ENCODE measurements around the gene NFASC. TPM values are rescaled to one million over a fixed set of nuclear protein-coding genes. Genes with fewer than 3 reads are reported as not detected.

Gene NFASC
- total RNA-seq, 2 donors from 2014 or later, result 27.7 to 45.9 TPM

DNA sequence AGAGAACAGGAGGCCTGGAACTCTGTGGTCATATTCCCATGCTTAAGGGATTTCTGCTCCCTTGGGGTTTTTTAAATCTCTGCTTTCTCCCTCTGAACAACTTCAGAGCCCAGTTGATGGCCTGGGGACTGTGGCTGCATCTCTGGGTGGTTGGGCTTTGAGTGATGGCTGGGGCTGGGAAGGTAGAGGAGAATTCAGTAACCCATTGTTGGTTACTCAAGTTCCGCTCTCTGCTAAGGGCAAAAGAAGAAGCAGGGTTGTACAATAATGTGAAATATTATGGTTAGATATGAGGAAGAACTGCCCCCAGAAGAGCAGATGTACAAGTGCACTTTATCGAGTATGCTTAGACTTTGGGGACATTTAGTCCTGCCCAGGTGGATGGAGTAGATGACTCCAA, 100.3 kb downstream of the NFASC start:
- Histone ChIP-seq H3K27me3 (ENCODE audit: control insufficient read depth, insufficient read depth, low read length, poor library complexity, severe bottlenecking) (no peaks in the 10 kb centered on the region), H3K36me3 (ENCODE audit: control insufficient read depth, insufficient read depth, low read length) (peaks cover 91% of the 10 kb centered on the region), H3K4me3 (ENCODE audit: low read length) (no peak overlapping the region), H3K4me1 (ENCODE audit: control insufficient read depth, insufficient read depth, low read length) (no peaks in the 10 kb centered on the region), H3K9ac (ENCODE audit: extremely low read depth, low read length, poor library complexity, severe bottlenecking) (no peak overlapping the region), H3K27ac (ENCODE audit: low read depth, low read length) (no peak overlapping the region), H3K9me3 (ENCODE audit: control insufficient read depth, low read length) (no peaks in the 10 kb centered on the region)
- H3K9me3 Mint-ChIP-seq, result no peaks in the 10 kb centered on the region
- no peaks in the 10 kb centered on the region for H3K4me1 Mint-ChIP-seq
- WGBS, 2 experiments (ENCODE audit: insufficient coverage in 1 of 2, insufficient read length in 1 of 2), result 91 to 97% methylated on average over 2 of the region's 2 CpGs
- H3K27ac Mint-ChIP-seq, result no peak overlapping the region
- no peak overlapping the region for H3K4me3 Mint-ChIP-seq
- H3K27me3 Mint-ChIP-seq (ENCODE audit: insufficient read depth), result no peaks in the 10 kb centered on the region
- TF ChIP-seq, protein P1, sequence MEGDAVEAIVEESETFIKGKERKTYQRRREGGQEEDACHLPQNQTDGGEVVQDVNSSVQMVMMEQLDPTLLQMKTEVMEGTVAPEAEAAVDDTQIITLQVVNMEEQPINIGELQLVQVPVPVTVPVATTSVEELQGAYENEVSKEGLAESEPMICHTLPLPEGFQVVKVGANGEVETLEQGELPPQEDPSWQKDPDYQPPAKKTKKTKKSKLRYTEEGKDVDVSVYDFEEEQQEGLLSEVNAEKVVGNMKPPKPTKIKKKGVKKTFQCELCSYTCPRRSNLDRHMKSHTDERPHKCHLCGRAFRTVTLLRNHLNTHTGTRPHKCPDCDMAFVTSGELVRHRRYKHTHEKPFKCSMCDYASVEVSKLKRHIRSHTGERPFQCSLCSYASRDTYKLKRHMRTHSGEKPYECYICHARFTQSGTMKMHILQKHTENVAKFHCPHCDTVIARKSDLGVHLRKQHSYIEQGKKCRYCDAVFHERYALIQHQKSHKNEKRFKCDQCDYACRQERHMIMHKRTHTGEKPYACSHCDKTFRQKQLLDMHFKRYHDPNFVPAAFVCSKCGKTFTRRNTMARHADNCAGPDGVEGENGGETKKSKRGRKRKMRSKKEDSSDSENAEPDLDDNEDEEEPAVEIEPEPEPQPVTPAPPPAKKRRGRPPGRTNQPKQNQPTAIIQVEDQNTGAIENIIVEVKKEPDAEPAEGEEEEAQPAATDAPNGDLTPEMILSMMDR (conservative IDR thresholded peaks at IDR 0.05), result no peak
- peaks cover 35% of the 10 kb centered on the region for H3K36me3 Mint-ChIP-seq (ENCODE audit: low read depth)
- no peak for DNase-seq

GRCh38 chr1:204971517-204972336, 101.1 kb downstream of the NFASC start:
- no peak overlapping the region for H3K9ac ChIP-seq (ENCODE audit: extremely low read depth, low read length, poor library complexity, severe bottlenecking)
- H3K27ac Mint-ChIP-seq, result no peak overlapping the region
- no peak for DNase-seq
- H3K27me3 ChIP-seq (ENCODE audit: control insufficient read depth, insufficient read depth, low read length, poor library complexity, severe bottlenecking), result no peaks in the 10 kb centered on the region
- no peak overlapping the region for H3K4me3 Mint-ChIP-seq
- H3K27ac ChIP-seq (ENCODE audit: low read depth, low read length), result no peak overlapping the region
- no peaks in the 10 kb centered on the region for H3K4me1 Mint-ChIP-seq
- H3K4me1 ChIP-seq (ENCODE audit: control insufficient read depth, insufficient read depth, low read length), result no peaks in the 10 kb centered on the region
- H3K9me3 ChIP-seq (ENCODE audit: control insufficient read depth, low read length), result no peaks in the 10 kb centered on the region
- TF ChIP-seq, protein P1 (conservative IDR thresholded peaks at IDR 0.05), result no peak
- 86% methylated on average over 10 to 12 of the region's 12 CpGs for WGBS, 2 experiments (ENCODE audit: insufficient coverage in 1 of 2, insufficient read length in 1 of 2)
- H3K27me3 Mint-ChIP-seq (ENCODE audit: insufficient read depth), result no peaks in the 10 kb centered on the region
- H3K36me3 Mint-ChIP-seq (ENCODE audit: low read depth), result peaks cover 35% of the 10 kb centered on the region
- no peak overlapping the region for H3K4me3 ChIP-seq (ENCODE audit: low read length)
- peaks cover 91% of the 10 kb centered on the region for H3K36me3 ChIP-seq (ENCODE audit: control insufficient read depth, insufficient read depth, low read length)
- H3K9me3 Mint-ChIP-seq, result no peaks in the 10 kb centered on the region

DNA sequence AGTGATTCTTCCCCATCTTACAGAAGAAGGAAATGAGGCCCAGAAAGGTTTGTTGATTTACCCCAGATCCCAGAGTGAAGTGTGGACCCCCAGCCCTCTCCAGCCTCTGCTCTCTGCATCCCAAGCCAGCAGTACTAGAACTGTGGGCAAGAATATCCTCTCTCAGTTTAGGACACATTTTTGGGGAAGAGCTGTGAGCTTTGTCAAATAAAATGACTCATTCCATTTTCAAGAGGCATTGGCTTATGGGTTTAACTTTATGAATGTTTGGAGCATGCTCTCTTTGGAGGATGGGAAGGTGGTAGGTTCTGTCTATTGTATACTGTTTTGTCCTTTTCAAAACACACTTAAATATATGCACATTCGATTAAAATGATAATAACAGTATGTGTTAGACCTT, 101.8 kb downstream of the NFASC start:
- Histone ChIP-seq H3K9ac (ENCODE audit: extremely low read depth, low read length, poor library complexity, severe bottlenecking) (no peak overlapping the region), H3K27me3 (ENCODE audit: control insufficient read depth, insufficient read depth, low read length, poor library complexity, severe bottlenecking) (no peaks in the 10 kb centered on the region), H3K36me3 (ENCODE audit: control insufficient read depth, insufficient read depth, low read length) (peaks cover 89% of the 10 kb centered on the region), H3K4me1 (ENCODE audit: control insufficient read depth, insufficient read depth, low read length) (no peaks in the 10 kb centered on the region), H3K4me3 (ENCODE audit: low read length) (no peak overlapping the region), H3K27ac (ENCODE audit: low read depth, low read length) (no peak overlapping the region), H3K9me3 (ENCODE audit: control insufficient read depth, low read length) (no peaks in the 10 kb centered on the region)
- DNase-seq, result no peak
- WGBS, 2 experiments (ENCODE audit: insufficient coverage in 1 of 2, insufficient read length in 1 of 2), result no CpG with 5 or more reads among the region's 1 CpG
- Mint-ChIP-seq H3K27ac (no peak overlapping the region), H3K27me3 (ENCODE audit: insufficient read depth) (no peaks in the 10 kb centered on the region), H3K4me3 (no peak overlapping the region), H3K9me3 (no peaks in the 10 kb centered on the region), H3K36me3 (ENCODE audit: low read depth) (peaks cover 41% of the 10 kb centered on the region), H3K4me1 (no peaks in the 10 kb centered on the region)
- TF ChIP-seq, protein P1 (conservative IDR thresholded peaks at IDR 0.05), result no peak
